H9 (cell line): ENCODE results near the gene SMIM26. TPM values are rescaled to one million over a fixed set of nuclear protein-coding genes. Genes with fewer than 3 reads are reported as not detected.
A peak's percentile ranks its signal among the peaks of the same experiment; 100 is the strongest.

ENCODE experiments used
- DNase-seq: peaks from one replicate; pipeline ENCODE4 v3.0.0-alpha.2; 2017
- H2AFZ ChIP-seq: one replicate; pipeline ENCODE4 v1.6.1; 2013; ENCODE audit warnings: mild to moderate bottlenecking, low read length, control low read depth, moderate library complexity
- H2AK5ac ChIP-seq: 2 replicates; pipeline ENCODE4 v1.6.1; 2013; ENCODE audit warnings: low read length, control low read depth, mixed read lengths; ENCODE audit not compliant: insufficient read length
- H2BK120ac ChIP-seq: one replicate; pipeline ENCODE4 v1.6.1; 2013; ENCODE audit warnings: low read depth, mild to moderate bottlenecking, low read length, control low read depth, inconsistent platforms; ENCODE audit not compliant: poor library complexity, severe bottlenecking
- H2BK12ac ChIP-seq: 2 replicates; pipeline ENCODE4 v1.6.1; 2013; ENCODE audit warnings: low read length, control low read depth, mixed read lengths, low read depth; ENCODE audit not compliant: insufficient read length
- H2BK15ac ChIP-seq: 2 replicates; pipeline ENCODE4 v1.6.1; 2013; ENCODE audit warnings: low read depth, low read length, control low read depth
- H2BK20ac ChIP-seq: one replicate; pipeline ENCODE4 v1.6.1; 2013; ENCODE audit warnings: low read depth, mild to moderate bottlenecking, low read length, control low read depth, inconsistent platforms; ENCODE audit not compliant: poor library complexity, severe bottlenecking
- H2BK5ac ChIP-seq: 2 replicates; pipeline ENCODE4 v1.6.1; 2013; ENCODE audit warnings: low read length, control low read depth, mixed read lengths; ENCODE audit not compliant: insufficient read length
- H3K14ac ChIP-seq: 2 replicates; pipeline ENCODE4 v1.6.1; 2013; ENCODE audit warnings: low read length, control low read depth; ENCODE audit not compliant: insufficient read depth
- H3K18ac ChIP-seq: 2 replicates; pipeline ENCODE4 v1.6.1; 2013; ENCODE audit warnings: low read depth, mild to moderate bottlenecking, mixed read lengths, low read length, control low read depth; ENCODE audit not compliant: insufficient read length
- H3K23ac ChIP-seq: 2 replicates; pipeline ENCODE4 v1.6.1; 2013; ENCODE audit warnings: low read length, control low read depth, mixed read lengths, low read depth; ENCODE audit not compliant: insufficient read length
- H3K23me2 ChIP-seq: 2 replicates; pipeline ENCODE4 v1.6.1; 2013; ENCODE audit warnings: low read depth, mild to moderate bottlenecking, mixed read lengths, low read length, control low read depth; ENCODE audit not compliant: insufficient read length, poor library complexity, severe bottlenecking
- H3K27ac ChIP-seq: 2 replicates; pipeline ENCODE4 v1.5.1; 2013; ENCODE audit warnings: low read length, control low read depth, mixed read lengths, low read depth; ENCODE audit not compliant: insufficient read length
- H3K27me3 ChIP-seq: 2 replicates; pipeline ENCODE4 v1.6.1; 2013; ENCODE audit warnings: low read length, control low read depth, inconsistent platforms; ENCODE audit not compliant: insufficient read depth
- H3K4ac ChIP-seq: 2 replicates; pipeline ENCODE4 v1.6.1; 2013; ENCODE audit warnings: low read depth, mild to moderate bottlenecking, control low read depth, inconsistent platforms, low read length, moderate library complexity
- H3K4me1 ChIP-seq: 2 replicates; pipeline ENCODE4 v1.6.1; 2013; ENCODE audit warnings: low read length, control low read depth, inconsistent platforms; ENCODE audit not compliant: insufficient read depth
- H3K4me2 ChIP-seq: 2 replicates; pipeline ENCODE4 v1.6.1; 2013; ENCODE audit warnings: low read length, control low read depth, mixed read lengths; ENCODE audit not compliant: insufficient read length, insufficient read depth
- H3K56ac ChIP-seq: 2 replicates; pipeline ENCODE4 v1.6.1; 2013; ENCODE audit warnings: low read depth, mild to moderate bottlenecking, mixed read lengths, low read length, control low read depth; ENCODE audit not compliant: insufficient read length
- H3K79me1 ChIP-seq: 2 replicates; pipeline ENCODE4 v1.6.1; 2013; ENCODE audit warnings: low read depth, mild to moderate bottlenecking, moderate library complexity, low read length, control low read depth, inconsistent platforms; ENCODE audit not compliant: insufficient read depth, poor library complexity, severe bottlenecking
- H3K79me2 ChIP-seq: 2 replicates; pipeline ENCODE4 v1.6.1; 2013; ENCODE audit warnings: low read length, control low read depth, inconsistent platforms; ENCODE audit not compliant: insufficient read depth
- H3K9ac ChIP-seq: 2 replicates; pipeline ENCODE4 v1.6.1; 2013; ENCODE audit warnings: low read length, control low read depth, mixed read lengths; ENCODE audit not compliant: insufficient read length; ENCODE audit errors: extremely low read depth
- H3K9me3 ChIP-seq: one replicate; pipeline ENCODE4 v1.6.1; 2013; ENCODE audit warnings: low read depth, low read length, inconsistent platforms; ENCODE audit not compliant: control insufficient read depth
- H3T11ph ChIP-seq: one replicate; pipeline ENCODE4 v1.6.1; 2013; ENCODE audit warnings: mild to moderate bottlenecking, low read length, control low read depth, inconsistent platforms
- H4K20me1 ChIP-seq: one replicate; pipeline ENCODE4 v1.6.1; 2013; ENCODE audit not compliant: control insufficient read depth, insufficient read length, insufficient read depth
- H4K5ac ChIP-seq: 2 replicates; pipeline ENCODE4 v1.6.1; 2013; ENCODE audit warnings: low read depth, mild to moderate bottlenecking, mixed read lengths, low read length, control low read depth; ENCODE audit not compliant: insufficient read length
- H4K8ac ChIP-seq: replicated peaks from 2 replicates; pipeline ENCODE4 v1.6.1; 2013; ENCODE audit warnings: low read length, control low read depth, mixed read lengths, low read depth; ENCODE audit not compliant: insufficient read length
- H4K91ac ChIP-seq: 2 replicates; pipeline ENCODE4 v1.6.1; 2013; ENCODE audit warnings: low read depth, mild to moderate bottlenecking, moderate library complexity, mixed read lengths, low read length, control low read depth; ENCODE audit not compliant: insufficient read length
- H3K27ac Mint-ChIP-seq, 3 experiments: 2 replicates in 2 of 3; 3 replicates in 1 of 3; pipeline ENCODE4 v1.8.0; 2020 to 2021; ENCODE audit warnings: mixed read lengths in 3 of 3, mild to moderate bottlenecking in 1 of 3, moderate library complexity in 1 of 3
- H3K27me3 Mint-ChIP-seq: 2 replicates; pipeline ENCODE4 v1.8.0; 2021; ENCODE audit warnings: low read depth, mild to moderate bottlenecking, moderate library complexity, mixed read lengths
- H3K36me3 Mint-ChIP-seq, 3 experiments: 2 replicates in 2 of 3; 3 replicates in 1 of 3; pipeline ENCODE4 v1.8.0; 2020 to 2021; ENCODE audit warnings: low read depth in 3 of 3, mixed read lengths in 3 of 3; ENCODE audit not compliant: insufficient read depth in 1 of 3
- H3K4me1 Mint-ChIP-seq, 2 experiments: 2 replicates each; pipeline ENCODE4 v1.8.0; 2020; ENCODE audit warnings: mixed read lengths in 2 of 2
- H3K4me3 Mint-ChIP-seq, 2 experiments: 2 replicates in 1 of 2; 3 replicates in 1 of 2; pipeline ENCODE4 v1.8.0; 2020 to 2021; ENCODE audit warnings: mild to moderate bottlenecking in 2 of 2, mixed read lengths in 2 of 2, moderate library complexity in 1 of 2
- H3K9me3 Mint-ChIP-seq, 2 experiments: 2 replicates in 1 of 2; 3 replicates in 1 of 2; pipeline ENCODE4 v1.8.0; 2020; ENCODE audit warnings: mild to moderate bottlenecking in 2 of 2, mixed read lengths in 2 of 2, moderate library complexity in 1 of 2
- CTCF ChIP-seq: fragments of 200-600 bp; sonication (generic); conservative IDR thresholded peaks from 3 replicates; pipeline ENCODE4 v1.8.0; 2021; ENCODE audit warnings: antibody characterized with exemption, mild to moderate bottlenecking
- WGBS: extraction: QIAGEN DNeasy Blood & Tissue Kit; methylation state at CpG from one replicate; pipeline ENCODE4 v1.1.7; 2013; ENCODE audit warnings: missing lambda C conversion rate, low lambda C conversion rate, mixed read lengths; ENCODE audit not compliant: insufficient read length; ENCODE audit errors: extremely low coverage; 5-methylcytosine and 5-hydroxymethylcytosine counted together
- total RNA-seq: library from RNA; stranded (reverse); gene quantifications from 2 replicates; pipeline ENCODE4 v1.2.1, GENCODE V29; 2021

The SMIM26 gene
- total RNA-seq, 1 experiment from 2014 or later: 75.9 TPM

DNA sequence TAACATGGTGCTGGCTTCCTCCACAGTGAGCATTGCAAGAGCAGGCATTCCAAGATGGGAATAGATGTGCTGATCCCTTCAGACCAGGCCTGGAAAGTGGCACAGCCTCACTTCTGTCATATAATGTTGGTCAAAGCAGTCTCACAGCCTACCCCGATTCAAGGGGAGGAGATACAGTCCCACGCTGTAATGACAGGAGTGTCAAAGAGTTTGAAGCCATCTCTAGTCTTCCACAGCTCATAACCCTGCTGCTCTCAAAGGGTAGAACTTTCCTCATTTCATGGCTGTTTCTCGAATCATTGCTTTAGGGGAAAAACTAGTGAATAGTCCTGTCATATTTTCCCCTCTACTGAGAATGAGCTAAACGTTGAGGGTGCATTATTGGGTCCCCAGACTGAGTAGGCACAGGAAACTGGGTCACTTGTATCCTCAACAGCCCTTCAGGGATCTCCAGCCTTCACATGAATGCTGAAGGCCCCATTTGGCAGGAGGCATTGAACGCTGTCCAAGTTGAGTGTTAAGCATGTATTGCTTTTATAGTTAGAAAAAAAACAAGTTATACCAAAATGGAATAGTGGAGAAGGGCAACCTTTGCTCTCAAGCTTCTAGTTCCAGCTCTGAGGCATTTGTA, 47.9 kb downstream of the SMIM26 start:
- H3K4me1 Mint-ChIP-seq: peaks cover 3 to 10% of the 10 kb centered on the region in 2 experiments
- no CpG with 5 or more reads among the region's 5 CpGs for WGBS
- no peak overlapping the region for H3K4me3 Mint-ChIP-seq

More for the DNA sequence above, 47.9 kb downstream of the SMIM26 start:
- Histone ChIP-seq H2AK5ac (no peak overlapping the region), H3K23me2 (no peaks in the 10 kb centered on the region), H3K14ac (no peak overlapping the region), H3K27ac (no peak overlapping the region), H2BK120ac (no peak overlapping the region), H3K18ac (no peak overlapping the region), H2BK20ac (no peak overlapping the region), H3K56ac (no peak overlapping the region), H4K5ac (no peak overlapping the region), H3K23ac (no peak overlapping the region), H3K79me2 (no peaks in the 10 kb centered on the region), H3K9ac (no peak overlapping the region), H2BK5ac (no peak overlapping the region), H2AFZ (no peak overlapping the region), H3T11ph (no peak overlapping the region), H3K4me2 (no peak overlapping the region), H3K4me1 (0 out of 2 replicates have a peak, but pooled peaks cover 2% of the 10 kb centered on the region), H3K4ac (no peak overlapping the region), H3K9me3 (no peaks in the 10 kb centered on the region), H4K91ac (no peak overlapping the region), H3K27me3 (no peaks in the 10 kb centered on the region; the same call in 1 of the 2 replicates), H2BK12ac (no peak overlapping the region), H4K20me1 (no peaks in the 10 kb centered on the region), H2BK15ac (no peak overlapping the region), H4K8ac (no peak overlapping the region), H3K79me1 (no peaks in the 10 kb centered on the region)
- Mint-ChIP-seq H3K27ac (peak overlapping the region in 1 of 3 experiments; percentile 42; a peak in 2 of 7 replicates), H3K36me3 (peaks cover 4 to 7% (median 5%) of the 10 kb centered on the region in 3 experiments; a peak in 5 of 7 replicates), H3K9me3 (no peaks in the 10 kb centered on the region), H3K27me3 (no peaks in the 10 kb centered on the region; the same call in 1 of the 2 replicates)
- no peak for DNase-seq
- TF ChIP-seq CTCF: no peak

Other genes with a start within 250 kb of the SMIM26 start
- 9.6 and 10.5 TPM in 2 replicates for gene DZANK1, start 100.4 kb upstream of the SMIM26 start, total RNA-seq
- gene POLR3F, start 100.0 kb upstream of the SMIM26 start, total RNA-seq: 16.1 and 17.6 TPM in 2 replicates
- 12.0 TPM in 2 replicates for gene RBBP9, start 70.2 kb upstream of the SMIM26 start, total RNA-seq
- 60.0 and 65.9 TPM in 2 replicates for gene SEC23B, start 59.5 kb upstream of the SMIM26 start, total RNA-seq
- 59.5 and 62.0 TPM in 2 replicates for gene DTD1, start 20.6 kb downstream of the SMIM26 start, total RNA-seq
- gene SCP2D1, start 246.4 kb downstream of the SMIM26 start, total RNA-seq: not detected in 2 replicates